ENCODE measurements around the gene CAPN10. TPM values are rescaled to one million over a fixed set of nuclear protein-coding genes. Genes with fewer than 3 reads are reported as not detected.

Gene CAPN10
- total RNA-seq, 1 experiment from 2014 or later = 61.3 TPM

DNA sequence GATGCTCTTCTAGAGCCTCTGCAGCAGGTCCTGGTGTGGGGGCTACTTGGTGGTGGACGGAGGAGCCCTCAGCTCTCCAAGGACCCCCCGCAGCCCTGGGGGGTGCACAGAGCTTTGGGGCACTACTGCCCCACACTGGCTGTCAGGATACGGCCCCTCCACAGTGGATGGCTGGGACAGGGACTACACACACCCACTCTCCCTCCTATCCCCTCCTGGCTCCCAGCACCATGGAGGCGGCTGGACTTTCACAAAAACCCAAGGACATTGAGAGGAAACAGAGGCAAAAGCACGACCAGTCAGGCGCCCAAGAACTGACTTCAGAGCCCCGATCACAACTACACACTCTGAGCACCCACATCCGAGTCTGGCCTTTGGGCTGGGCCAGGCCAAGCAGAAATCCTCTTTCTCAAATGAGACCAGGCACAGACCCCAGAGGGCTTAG lies 51.4 kb downstream of the CAPN10 start:
- Mint-ChIP-seq H3K27ac (no peak overlapping the region), H3K4me3 (no peak overlapping the region), H3K9me3 (peaks cover 27% of the 10 kb centered on the region), H3K4me1 (no peaks in the 10 kb centered on the region), H3K36me3 (peaks cover 19% of the 10 kb centered on the region), H3K27me3 (ENCODE audit: low read depth) (peaks cover 10% of the 10 kb centered on the region)
- no peak for DNase-seq (ENCODE audit: low spot score)
- POLR2A ChIA-PET = no interaction called here
- CTCF ChIA-PET = no interaction called here
- ATAC-seq = no peak
- TF ChIP-seq, protein P1, sequence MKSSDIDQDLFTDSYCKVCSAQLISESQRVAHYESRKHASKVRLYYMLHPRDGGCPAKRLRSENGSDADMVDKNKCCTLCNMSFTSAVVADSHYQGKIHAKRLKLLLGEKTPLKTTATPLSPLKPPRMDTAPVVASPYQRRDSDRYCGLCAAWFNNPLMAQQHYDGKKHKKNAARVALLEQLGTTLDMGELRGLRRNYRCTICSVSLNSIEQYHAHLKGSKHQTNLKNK (CRISPR knock-in tag; IDR thresholded peaks at IDR 0.05) = no peak
- TF ChIP-seq TCF7 (CRISPR knock-in tag; IDR thresholded peaks at IDR 0.05; ENCODE audit: low read depth) (no peak), ESRRA (CRISPR knock-in tag; IDR thresholded peaks at IDR 0.05; ENCODE audit: borderline replicate concordance) (no peak), SP1 (CRISPR knock-in tag; conservative IDR thresholded peaks at IDR 0.05) (no peak), RORB (CRISPR knock-in tag; IDR thresholded peaks at IDR 0.05) (no peak), SMAD3 (CRISPR knock-in tag; IDR thresholded peaks at IDR 0.05; ENCODE audit: borderline replicate concordance) (no peak), FOXK1 (CRISPR knock-in tag; IDR thresholded peaks at IDR 0.05) (no peak), ZNF416 (CRISPR knock-in tag; IDR thresholded peaks at IDR 0.05) (no peak)
- TF ChIP-seq, protein P2, sequence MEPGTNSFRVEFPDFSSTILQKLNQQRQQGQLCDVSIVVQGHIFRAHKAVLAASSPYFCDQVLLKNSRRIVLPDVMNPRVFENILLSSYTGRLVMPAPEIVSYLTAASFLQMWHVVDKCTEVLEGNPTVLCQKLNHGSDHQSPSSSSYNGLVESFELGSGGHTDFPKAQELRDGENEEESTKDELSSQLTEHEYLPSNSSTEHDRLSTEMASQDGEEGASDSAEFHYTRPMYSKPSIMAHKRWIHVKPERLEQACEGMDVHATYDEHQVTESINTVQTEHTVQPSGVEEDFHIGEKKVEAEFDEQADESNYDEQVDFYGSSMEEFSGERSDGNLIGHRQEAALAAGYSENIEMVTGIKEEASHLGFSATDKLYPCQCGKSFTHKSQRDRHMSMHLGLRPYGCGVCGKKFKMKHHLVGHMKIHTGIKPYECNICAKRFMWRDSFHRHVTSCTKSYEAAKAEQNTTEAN (CRISPR knock-in tag; IDR thresholded peaks at IDR 0.05) = no peak
- TF ChIP-seq, protein P3, sequence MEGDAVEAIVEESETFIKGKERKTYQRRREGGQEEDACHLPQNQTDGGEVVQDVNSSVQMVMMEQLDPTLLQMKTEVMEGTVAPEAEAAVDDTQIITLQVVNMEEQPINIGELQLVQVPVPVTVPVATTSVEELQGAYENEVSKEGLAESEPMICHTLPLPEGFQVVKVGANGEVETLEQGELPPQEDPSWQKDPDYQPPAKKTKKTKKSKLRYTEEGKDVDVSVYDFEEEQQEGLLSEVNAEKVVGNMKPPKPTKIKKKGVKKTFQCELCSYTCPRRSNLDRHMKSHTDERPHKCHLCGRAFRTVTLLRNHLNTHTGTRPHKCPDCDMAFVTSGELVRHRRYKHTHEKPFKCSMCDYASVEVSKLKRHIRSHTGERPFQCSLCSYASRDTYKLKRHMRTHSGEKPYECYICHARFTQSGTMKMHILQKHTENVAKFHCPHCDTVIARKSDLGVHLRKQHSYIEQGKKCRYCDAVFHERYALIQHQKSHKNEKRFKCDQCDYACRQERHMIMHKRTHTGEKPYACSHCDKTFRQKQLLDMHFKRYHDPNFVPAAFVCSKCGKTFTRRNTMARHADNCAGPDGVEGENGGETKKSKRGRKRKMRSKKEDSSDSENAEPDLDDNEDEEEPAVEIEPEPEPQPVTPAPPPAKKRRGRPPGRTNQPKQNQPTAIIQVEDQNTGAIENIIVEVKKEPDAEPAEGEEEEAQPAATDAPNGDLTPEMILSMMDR (IDR thresholded peaks at IDR 0.05) = no peak
- TF ChIP-seq, protein P4, sequence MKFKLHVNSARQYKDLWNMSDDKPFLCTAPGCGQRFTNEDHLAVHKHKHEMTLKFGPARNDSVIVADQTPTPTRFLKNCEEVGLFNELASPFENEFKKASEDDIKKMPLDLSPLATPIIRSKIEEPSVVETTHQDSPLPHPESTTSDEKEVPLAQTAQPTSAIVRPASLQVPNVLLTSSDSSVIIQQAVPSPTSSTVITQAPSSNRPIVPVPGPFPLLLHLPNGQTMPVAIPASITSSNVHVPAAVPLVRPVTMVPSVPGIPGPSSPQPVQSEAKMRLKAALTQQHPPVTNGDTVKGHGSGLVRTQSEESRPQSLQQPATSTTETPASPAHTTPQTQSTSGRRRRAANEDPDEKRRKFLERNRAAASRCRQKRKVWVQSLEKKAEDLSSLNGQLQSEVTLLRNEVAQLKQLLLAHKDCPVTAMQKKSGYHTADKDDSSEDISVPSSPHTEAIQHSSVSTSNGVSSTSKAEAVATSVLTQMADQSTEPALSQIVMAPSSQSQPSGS (CRISPR knock-in tag; IDR thresholded peaks at IDR 0.05; ENCODE audit: borderline replicate concordance, low read depth) = no peak
- TF ChIP-seq, protein P5, sequence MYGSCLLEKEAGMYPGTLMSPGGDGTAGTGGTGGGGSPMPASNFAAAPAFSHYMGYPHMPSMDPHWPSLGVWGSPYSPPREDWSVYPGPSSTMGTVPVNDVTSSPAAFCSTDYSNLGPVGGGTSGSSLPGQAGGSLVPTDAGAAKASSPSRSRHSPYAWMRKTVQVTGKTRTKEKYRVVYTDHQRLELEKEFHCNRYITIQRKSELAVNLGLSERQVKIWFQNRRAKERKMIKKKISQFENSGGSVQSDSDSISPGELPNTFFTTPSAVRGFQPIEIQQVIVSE (CRISPR knock-in tag; IDR thresholded peaks at IDR 0.05; ENCODE audit: borderline replicate concordance) = no peak
- TF ChIP-seq, protein P6, sequence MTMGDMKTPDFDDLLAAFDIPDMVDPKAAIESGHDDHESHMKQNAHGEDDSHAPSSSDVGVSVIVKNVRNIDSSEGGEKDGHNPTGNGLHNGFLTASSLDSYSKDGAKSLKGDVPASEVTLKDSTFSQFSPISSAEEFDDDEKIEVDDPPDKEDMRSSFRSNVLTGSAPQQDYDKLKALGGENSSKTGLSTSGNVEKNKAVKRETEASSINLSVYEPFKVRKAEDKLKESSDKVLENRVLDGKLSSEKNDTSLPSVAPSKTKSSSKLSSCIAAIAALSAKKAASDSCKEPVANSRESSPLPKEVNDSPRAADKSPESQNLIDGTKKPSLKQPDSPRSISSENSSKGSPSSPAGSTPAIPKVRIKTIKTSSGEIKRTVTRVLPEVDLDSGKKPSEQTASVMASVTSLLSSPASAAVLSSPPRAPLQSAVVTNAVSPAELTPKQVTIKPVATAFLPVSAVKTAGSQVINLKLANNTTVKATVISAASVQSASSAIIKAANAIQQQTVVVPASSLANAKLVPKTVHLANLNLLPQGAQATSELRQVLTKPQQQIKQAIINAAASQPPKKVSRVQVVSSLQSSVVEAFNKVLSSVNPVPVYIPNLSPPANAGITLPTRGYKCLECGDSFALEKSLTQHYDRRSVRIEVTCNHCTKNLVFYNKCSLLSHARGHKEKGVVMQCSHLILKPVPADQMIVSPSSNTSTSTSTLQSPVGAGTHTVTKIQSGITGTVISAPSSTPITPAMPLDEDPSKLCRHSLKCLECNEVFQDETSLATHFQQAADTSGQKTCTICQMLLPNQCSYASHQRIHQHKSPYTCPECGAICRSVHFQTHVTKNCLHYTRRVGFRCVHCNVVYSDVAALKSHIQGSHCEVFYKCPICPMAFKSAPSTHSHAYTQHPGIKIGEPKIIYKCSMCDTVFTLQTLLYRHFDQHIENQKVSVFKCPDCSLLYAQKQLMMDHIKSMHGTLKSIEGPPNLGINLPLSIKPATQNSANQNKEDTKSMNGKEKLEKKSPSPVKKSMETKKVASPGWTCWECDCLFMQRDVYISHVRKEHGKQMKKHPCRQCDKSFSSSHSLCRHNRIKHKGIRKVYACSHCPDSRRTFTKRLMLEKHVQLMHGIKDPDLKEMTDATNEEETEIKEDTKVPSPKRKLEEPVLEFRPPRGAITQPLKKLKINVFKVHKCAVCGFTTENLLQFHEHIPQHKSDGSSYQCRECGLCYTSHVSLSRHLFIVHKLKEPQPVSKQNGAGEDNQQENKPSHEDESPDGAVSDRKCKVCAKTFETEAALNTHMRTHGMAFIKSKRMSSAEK (CRISPR knock-in tag; IDR thresholded peaks at IDR 0.05; ENCODE audit: borderline replicate concordance) = no peak
- TF ChIP-seq, protein P7, sequence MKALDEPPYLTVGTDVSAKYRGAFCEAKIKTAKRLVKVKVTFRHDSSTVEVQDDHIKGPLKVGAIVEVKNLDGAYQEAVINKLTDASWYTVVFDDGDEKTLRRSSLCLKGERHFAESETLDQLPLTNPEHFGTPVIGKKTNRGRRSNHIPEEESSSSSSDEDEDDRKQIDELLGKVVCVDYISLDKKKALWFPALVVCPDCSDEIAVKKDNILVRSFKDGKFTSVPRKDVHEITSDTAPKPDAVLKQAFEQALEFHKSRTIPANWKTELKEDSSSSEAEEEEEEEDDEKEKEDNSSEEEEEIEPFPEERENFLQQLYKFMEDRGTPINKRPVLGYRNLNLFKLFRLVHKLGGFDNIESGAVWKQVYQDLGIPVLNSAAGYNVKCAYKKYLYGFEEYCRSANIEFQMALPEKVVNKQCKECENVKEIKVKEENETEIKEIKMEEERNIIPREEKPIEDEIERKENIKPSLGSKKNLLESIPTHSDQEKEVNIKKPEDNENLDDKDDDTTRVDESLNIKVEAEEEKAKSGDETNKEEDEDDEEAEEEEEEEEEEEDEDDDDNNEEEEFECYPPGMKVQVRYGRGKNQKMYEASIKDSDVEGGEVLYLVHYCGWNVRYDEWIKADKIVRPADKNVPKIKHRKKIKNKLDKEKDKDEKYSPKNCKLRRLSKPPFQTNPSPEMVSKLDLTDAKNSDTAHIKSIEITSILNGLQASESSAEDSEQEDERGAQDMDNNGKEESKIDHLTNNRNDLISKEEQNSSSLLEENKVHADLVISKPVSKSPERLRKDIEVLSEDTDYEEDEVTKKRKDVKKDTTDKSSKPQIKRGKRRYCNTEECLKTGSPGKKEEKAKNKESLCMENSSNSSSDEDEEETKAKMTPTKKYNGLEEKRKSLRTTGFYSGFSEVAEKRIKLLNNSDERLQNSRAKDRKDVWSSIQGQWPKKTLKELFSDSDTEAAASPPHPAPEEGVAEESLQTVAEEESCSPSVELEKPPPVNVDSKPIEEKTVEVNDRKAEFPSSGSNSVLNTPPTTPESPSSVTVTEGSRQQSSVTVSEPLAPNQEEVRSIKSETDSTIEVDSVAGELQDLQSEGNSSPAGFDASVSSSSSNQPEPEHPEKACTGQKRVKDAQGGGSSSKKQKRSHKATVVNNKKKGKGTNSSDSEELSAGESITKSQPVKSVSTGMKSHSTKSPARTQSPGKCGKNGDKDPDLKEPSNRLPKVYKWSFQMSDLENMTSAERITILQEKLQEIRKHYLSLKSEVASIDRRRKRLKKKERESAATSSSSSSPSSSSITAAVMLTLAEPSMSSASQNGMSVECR (CRISPR knock-in tag; IDR thresholded peaks at IDR 0.05; ENCODE audit: borderline replicate concordance) = no peak
- TF ChIP-seq, protein P8, sequence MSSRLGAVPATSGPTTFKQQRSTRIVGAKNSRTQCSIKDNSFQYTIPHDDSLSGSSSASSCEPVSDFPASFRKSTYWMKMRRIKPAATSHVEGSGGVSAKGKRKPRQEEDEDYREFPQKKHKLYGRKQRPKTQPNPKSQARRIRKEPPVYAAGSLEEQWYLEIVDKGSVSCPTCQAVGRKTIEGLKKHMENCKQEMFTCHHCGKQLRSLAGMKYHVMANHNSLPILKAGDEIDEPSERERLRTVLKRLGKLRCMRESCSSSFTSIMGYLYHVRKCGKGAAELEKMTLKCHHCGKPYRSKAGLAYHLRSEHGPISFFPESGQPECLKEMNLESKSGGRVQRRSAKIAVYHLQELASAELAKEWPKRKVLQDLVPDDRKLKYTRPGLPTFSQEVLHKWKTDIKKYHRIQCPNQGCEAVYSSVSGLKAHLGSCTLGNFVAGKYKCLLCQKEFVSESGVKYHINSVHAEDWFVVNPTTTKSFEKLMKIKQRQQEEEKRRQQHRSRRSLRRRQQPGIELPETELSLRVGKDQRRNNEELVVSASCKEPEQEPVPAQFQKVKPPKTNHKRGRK (CRISPR knock-in tag; IDR thresholded peaks at IDR 0.05; ENCODE audit: borderline replicate concordance) = no peak
- TF ChIP-seq, protein P9, sequence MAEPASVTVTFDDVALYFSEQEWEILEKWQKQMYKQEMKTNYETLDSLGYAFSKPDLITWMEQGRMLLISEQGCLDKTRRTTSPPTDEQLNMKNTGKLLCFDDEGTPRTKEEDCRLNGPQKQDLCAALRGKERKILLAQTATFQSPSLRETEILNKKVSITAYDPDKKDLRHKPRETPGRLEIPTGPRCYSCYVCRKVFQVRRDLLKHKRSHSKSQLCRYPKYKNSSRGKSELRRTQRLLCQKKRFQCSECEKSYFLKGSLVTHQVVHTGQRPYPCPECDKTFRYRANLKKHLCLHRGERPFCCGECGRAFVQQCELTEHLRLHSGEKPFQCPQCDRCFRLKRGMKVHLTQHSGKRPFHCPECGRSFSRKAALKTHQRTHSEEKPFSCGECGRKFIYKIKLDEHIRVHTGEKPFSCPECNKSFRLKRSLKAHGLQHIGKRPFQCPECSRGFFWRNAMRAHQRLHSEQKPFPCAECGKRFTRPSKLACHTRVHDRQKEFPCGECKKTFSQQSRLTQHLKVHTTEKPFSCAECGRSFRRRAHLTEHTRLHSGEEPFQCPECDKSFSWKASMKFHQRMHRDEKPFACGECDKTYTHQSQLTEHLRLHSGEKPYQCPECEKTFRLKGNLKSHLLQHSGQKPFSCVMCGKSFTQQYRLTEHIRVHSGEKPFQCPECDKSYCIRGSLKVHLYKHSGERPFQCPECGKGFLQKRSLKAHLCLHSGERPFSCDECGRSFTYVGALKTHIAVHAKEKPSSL (CRISPR knock-in tag; conservative IDR thresholded peaks at IDR 0.05) = no peak
- TF ChIP-seq, protein P10, sequence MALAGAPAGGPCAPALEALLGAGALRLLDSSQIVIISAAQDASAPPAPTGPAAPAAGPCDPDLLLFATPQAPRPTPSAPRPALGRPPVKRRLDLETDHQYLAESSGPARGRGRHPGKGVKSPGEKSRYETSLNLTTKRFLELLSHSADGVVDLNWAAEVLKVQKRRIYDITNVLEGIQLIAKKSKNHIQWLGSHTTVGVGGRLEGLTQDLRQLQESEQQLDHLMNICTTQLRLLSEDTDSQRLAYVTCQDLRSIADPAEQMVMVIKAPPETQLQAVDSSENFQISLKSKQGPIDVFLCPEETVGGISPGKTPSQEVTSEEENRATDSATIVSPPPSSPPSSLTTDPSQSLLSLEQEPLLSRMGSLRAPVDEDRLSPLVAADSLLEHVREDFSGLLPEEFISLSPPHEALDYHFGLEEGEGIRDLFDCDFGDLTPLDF (CRISPR knock-in tag; IDR thresholded peaks at IDR 0.05) = no peak
